Colon (tissue), 2 donors: ENCODE results near the gene NEDD4.
"Not testable (repeated sequence)": the region's sequence is repeated elsewhere in the genome, so short reads cannot be mapped to it uniquely, and the experiment has no call there.

ENCODE experiments used
- FAIRE-seq: peaks from 2 replicates; lab custom pipeline; 2012; peaks lifted over from hg19 to GRCh38; lab: Jason Lieb, UNC
- donor health status: control.
- donor health status: control.

Gene NEDD4

DNA sequence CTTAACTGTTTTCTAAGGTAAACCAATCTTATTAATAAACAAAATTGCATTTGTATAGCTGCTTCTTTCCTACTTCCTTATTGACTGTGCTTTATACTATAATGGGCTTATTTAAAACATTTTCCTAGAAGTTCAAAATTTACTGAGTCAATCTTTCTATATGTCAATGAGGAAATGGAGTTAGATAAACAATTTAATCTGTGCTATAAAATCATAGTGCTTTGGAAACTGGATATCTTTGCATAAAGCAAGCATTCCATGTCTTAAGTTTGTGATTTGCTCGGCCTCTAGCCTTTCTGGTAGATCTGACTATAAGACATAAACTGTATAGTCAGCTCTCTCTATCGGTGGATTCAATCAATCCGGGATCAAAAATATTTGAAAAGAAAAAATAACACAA lies 99.6 kb downstream of the NEDD4 start:
- FAIRE-seq: no peak

DNA sequence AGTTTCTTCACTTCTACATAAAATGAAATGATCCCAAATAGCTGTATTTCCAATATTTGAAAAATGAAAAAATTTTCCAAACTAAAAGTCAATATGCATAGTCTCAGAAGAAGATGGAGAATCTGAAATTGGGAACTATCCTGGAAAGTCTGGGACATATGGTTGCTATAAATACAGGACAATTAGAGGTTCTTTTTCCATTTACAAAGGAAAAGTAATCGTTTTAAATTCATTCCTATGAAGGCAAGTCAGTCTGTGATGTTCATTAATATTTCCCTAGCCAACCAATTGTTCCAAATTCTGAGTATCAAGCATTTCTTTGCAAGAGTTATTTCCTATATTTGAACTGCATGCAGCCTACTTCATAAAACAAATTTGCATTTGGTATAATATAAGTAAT lies 102.2 kb downstream of the NEDD4 start:
- no peak for FAIRE-seq

DNA sequence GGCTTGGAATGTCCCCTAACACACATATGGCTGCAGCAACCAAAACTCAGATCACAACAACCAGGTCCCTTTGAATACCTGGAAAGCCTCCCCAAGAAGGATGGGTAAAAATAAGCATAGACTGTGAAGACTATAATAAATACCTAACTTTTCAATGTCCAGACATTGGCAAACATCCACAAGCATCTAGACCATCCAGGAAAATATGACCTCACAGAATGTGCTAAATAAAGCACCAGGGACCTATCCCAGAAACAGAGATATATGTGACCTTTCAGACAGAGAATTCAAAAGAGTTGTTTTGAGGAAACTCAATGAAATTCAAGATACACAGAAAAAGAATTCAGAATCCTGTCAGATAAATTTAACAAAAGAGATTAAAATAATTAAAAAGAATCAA lies 109.2 kb downstream of the NEDD4 start:
- FAIRE-seq: no peak

DNA sequence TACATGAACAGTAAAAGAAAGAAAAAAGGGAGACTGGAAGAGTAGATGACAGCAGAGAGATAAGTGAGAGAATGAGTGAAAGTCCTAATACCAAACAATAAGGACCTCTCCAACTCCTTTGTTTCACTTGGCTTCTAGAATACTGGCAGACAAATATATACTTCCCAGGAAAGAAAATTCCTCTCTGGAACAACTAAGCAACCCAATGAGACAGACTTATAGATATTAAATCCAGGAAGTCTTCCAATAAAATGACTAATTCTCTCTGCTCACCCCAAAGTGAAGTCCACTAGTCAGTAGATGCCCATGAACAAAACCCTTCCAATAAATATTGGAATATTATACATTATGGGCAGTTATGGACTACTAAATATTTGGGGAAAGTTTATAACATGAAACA lies 114.2 kb downstream of the NEDD4 start:
- no peak for FAIRE-seq

DNA sequence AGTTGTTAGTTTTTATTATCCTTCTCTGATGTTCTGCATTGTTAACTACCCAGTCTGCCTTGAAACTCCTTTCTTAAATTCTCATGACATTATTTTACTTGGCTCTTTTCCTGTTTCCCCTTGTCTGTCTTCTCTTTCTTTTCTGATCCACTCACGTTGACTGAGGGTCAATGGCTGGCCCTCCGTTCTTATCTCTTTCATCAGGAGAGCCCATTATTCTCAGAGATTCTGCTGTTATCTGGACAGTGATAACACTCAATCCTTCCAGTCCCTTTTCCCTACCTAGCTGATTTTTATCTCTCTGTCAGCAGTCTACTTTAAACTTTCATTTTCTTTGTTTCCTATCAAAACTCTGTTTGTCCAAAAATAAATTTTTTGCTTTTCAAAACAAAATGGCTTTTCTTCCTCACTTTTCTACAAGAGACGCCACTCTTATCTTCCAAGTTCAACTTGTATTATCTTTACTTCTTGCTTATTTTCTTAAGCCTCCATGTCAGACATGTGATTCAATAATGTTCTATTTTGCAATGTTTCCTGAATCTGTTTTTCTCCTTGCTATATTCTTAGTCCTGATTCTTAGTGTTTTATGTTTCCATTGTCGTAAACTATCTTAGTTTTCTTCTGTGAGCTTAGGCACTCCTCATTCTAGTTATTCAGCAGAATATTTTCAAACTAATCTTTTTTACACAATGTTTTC lies 120.2 kb downstream of the NEDD4 start:
- no peak for FAIRE-seq

DNA sequence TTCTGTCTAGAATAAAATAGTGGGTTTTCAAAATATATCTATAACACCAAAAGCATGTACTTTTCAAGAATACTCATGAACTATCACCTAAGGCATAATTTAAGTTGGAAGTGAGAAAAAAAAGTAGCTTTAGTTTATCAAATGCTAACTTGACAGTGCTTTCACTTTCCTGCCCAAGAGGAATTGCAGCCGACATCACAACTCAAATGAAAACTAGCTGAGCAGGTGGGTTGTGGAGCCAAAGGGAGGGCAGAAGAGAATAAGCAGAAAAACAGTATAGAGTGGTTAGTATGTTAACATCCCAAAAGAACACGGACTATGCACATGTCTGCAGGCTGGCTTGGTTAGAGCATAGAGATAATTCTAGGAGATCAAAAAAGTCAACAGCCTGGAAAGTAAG lies 120.9 kb downstream of the NEDD4 start:
- FAIRE-seq: no peak

DNA sequence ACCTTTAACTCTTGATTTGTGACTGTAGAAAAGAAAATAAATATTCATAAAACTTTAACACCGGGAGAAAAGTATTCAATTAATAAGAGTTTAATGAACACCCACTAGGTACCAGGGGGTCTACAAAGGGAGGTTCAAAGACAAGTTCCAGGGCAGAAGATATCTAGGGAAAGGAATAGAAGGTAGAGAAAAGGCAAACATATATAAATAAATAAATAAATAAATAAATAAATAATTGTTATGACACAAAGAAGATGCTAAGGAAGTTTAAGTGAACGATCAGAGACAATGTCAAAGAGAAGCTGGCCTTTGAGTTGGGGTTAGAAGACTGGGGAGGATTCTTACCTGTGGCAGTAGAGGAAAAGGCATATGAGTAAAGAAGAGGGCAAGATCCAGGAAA lies 123.8 kb downstream of the NEDD4 start:
- FAIRE-seq: no peak

DNA sequence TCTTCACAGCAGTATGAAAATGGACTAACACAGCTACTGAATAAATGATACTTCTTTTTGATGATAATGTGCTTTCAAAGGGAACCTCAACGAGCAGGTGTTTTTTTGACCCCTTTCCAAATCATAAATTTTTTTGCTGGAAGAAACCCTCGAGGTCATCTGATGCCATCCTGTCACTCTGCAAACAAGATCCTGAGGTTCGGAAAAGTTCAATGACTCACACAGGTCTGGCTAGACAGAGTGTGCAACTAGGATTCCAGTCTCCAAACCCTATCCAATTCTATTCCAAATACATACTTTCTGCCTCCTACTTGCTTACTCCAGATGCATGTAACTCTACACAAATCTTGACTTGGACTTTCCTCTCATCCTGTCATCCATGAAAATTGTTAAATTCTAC lies 124.7 kb downstream of the NEDD4 start:
- FAIRE-seq: no peak

DNA sequence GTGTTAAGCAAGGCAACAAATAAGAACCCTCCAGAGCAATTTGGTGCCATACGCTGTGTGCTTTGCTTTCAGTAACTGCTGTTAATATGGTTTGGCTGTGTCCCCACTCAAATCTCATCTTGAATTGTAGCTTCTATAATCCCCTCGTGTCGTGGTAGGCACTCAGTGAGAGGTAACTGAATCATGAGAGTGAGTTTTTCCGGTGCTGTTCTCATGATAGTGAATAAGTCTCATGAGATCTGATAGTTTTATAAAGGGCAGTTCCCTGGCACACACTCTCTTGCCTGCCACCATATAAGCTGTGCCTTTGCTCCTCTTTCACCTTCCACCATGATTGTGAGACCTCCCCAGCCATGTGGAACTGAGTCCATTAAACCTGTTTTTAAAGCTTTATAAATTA lies 125.1 kb downstream of the NEDD4 start:
- FAIRE-seq: not testable (repeated sequence)

DNA sequence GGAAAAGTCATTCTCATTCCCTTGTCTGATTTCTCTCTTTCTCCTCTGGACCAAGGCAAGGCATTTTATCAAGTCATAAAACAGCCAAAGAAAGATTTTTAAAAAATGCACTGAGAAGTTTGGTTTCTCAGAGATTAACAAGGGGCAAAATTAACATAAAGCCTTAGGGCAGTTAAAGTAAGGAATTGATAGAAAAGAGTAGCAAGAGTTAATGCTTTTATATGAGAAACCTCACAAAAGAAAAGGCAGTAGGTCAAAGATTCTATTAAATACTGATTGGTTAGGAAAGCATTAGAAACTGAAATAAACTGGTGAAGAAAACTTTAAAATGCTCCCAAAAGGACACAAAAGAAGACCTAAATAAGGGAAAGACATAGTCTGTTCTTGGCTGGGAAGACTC lies 129.5 kb downstream of the NEDD4 start:
- no peak for FAIRE-seq

DNA sequence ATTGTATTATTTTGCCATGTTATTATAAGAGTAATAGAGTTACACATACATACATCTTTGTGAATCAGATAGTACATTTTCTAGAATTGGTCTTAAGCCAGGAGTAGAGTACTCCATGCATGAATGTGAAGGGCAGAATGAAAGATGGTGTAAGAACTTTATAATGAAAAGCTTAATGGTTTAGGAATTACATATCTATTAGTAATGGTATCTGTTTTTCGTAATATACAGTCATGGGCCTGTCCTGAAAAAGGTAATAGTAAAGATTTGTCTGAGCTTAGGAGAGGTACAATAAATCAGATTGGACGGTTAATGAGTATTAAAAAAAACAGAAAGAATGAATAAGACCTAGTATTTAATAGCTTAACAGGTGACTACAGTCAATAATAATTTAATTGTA lies 132.3 kb downstream of the NEDD4 start:
- no peak for FAIRE-seq

DNA sequence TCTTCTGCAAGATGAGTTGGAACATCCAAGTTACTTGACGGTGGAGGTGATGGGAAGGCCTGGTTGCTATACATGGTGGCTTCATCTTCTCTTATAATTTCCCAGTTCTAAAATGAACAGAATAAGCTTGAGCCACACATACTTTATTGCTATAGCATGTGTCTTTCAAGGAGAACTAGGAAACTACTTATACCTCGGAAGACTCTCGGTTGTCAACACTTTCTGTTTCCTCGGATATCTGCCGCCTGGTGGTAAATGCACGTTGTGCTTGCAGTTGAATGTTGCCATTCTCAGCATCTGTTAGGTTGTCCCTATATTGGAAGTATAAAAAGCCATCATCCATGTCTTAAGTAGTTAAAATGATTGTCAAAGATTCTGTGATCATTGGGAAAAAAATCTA lies 132.9 kb downstream of the NEDD4 start:
- no peak for FAIRE-seq

DNA sequence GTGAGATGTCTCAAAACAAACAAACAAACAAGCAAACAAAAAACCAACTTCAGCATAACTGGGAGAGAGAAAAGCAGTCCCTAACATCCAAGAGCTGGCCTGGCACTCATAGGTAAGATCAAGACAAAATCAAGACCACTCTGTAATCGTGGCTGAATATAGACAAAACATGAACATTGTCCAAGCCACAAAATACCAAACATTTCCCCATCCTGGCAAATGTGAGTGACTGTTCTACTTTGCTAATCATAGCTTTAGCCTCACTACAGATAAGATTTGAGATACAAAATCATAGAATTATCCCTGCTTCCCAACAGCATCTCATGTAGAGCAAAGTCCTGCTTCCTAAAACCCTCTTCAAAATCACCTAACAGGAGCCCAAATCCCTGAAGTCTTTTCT lies 133.7 kb downstream of the NEDD4 start:
- FAIRE-seq: no peak

DNA sequence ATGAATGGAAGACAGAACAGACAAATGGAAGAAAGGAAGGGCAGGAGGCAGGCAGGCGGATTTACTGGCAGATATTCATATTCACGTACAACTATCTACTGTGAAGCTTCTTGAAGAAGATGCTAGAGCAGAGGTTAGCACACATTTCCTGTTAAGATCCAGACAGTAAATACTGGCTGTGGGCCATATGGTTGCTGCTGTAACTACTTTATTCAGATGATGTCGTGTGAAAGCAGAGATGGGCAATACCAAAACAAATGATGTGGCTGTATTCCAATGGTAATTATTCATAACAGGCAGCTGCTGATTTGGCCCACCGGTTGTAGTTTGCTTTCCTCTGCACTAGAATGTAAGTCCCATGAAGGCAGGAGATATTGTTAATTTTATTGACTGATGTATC lies 134.8 kb downstream of the NEDD4 start:
- no peak for FAIRE-seq

DNA sequence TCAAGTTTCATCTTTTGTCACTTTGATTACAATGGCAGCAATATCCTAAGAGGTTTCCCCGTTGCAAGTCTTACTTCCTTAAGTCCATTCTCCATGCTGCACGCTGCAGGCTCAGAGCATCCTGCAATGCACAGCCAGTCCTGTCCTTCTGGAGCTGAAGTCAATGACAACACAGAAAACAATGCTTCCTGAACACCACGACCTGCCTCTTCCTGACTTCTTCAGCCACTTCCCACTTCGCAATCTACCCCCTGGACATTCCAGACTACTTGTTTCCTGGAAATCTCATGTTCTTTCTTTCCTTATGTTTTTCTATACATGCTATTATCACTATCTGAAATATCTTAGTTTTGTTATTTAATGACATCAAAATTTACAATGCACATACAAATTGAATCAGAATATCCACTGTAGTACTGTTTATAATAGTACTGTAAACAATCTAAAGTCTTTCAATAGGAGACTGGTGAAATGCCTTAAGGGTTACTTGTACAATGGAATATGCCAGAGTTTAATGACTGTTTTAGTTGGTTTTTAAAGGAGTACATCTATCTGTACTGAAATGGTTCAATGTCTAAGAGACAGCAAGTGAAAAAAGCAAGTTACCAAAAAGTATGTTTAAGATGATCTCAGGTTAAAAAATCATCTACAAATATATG lies 136.8 kb downstream of the NEDD4 start:
- no peak for FAIRE-seq

DNA sequence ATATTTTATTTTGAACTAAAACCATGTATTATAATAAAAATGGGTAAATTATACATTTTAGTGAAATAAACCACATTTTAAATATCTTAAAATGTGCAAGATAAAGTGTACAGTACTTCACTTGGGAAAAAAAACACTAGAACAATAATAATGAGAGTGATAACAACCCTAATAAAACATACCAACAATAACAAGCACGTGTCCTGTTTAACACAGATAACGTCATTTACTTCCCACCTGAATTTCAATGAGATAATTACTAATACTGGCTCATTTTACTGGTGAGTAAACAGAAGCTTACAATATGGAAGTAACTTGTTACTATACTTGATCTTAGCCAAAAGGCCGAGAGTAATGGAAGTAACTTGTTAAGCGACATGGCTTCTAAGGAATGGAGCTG lies 140.3 kb downstream of the NEDD4 start:
- no peak for FAIRE-seq

DNA sequence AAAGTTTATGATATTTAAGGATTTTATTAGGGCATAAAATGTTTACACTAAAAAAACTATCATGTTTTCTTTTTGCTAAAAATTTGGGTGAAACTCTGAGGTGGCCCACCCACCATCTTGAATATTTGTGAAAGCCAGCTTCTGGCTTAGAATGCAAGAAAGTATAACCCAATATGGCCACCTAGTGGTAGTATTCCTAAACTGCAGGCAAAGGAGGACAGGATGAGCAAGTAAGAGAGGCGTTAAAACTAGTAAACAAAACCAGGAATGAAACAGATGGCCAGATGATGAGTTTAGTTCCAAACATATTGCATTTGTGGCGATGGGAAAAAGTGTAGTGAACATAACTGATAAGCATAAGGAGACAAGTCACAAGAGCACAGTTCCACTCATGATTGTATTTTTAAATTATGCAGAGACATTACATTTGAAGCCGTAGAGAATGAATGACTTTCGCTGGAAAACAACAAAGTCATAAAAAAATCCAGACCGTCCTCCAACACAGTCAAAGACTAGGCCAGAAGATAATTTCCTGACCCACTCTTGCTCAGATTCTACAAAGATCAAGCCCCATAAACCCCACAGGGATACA lies 147.2 kb downstream of the NEDD4 start:
- FAIRE-seq: no peak

DNA sequence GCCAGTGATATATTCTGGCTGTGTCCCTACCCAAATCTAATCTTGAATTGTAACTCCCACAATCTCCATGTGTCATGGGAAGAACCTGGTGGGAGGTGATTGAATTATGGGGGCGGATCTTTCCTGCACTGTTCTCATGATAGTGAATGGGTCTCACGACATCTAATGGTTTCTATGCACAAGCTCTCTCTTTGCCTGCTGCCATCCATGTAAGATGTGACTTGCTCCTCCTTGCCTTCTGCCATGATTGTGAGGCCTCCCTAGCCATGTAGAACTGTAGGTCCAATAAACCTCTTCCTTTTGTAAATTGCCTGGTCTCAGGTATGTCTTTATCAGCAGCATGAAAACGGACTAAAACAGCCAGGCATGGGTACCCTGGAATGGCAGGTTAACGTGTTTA lies 150.5 kb downstream of the NEDD4 start:
- FAIRE-seq: not testable (repeated sequence)

DNA sequence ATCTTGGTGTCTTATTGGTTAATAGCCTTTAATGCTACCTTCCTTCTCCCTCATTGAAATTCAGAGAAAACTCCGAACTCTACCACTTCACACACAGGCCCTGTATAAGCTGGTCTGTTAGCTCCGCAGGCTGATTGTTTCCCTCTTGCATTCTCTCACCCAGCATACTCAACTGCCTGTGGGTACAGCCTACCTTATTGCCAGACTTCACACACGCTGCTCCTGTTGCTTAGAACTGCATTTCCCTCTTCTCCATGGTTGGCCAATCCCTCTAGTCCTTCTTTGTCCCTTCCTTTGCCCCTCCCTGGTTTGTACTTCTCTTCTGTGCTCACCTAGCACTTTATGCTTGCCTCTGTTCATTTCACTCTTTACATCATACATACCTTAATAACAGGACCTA lies 157.5 kb downstream of the NEDD4 start:
- FAIRE-seq: no peak

DNA sequence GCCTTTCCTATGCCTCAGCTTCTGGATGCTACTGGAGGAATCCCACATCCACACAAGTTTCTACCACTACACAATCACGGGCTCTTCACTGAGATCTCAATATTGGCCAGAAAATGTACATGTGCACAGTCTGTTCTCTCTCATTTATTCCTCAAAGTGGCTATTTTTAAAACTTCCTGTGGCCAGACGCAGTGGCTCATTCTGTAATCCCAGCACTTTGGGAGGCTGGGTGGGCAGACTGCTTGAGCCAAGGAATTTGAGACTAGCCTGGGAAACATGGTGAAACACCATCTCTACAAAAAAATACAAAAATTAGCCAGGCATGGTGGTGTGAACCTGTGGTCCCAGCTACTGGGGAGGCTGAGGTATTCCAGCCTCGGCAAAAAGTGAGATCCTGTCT lies 159.1 kb downstream of the NEDD4 start:
- no peak for FAIRE-seq

DNA sequence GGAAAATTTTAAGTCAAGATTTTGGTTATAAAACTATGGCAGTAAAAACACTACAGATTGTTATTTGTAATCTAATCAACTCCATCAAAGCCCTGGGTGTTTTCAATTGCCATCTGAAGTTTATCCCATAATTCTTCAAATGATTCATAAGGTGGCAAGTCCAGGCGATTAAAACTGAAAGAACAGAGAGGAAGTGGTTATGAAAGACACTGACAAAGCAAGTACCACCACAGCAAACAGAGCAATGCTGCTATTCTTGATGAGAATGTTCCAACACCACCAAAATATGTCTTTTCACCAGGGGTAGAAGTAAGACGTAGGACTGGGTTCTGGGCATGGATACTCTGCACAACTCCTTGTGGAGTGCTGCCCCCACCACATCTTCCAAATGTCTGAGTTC lies 163.6 kb downstream of the NEDD4 start:
- FAIRE-seq: no peak

DNA sequence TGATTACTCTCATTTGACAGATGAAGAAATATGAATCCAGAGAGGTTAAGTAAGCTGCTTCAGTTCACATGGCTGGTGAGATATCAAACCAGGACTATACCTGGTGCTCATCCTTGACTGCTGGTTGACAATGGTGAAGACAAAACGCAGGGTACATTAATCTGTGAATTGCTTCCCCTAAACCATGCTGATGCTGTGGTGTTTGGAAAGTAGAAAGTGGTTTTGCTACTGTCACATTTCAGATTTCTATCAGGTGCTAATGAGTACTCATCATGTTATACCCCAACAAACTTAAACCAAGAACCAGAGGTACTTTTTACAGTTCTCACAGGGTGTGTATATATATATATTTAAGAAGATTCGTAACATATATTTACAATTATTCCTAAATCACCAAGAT lies 165.5 kb downstream of the NEDD4 start:
- no peak for FAIRE-seq

DNA sequence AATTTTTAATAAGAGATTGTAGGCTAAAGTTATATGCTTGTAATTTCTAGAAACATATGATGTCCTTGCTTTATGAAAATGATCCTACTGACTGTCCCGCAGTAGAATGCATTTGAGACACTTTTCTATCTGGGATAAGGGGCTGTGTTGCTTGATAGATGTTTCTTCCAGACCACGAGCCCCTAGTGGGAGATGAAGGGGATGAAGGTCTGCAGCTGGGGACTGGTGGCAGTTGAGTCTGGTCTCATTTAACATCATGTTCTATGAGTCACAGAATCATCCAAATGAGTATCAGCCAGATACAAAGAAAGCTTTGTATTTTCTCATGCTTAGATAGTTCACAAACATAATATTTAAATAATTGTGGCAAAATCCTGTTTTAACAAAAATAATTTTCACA lies 166.2 kb downstream of the NEDD4 start:
- FAIRE-seq: no peak
